DMS53 treated with DMSO at 0.1 percent for 48 hours (cell line): ENCODE results near the gene WNT3.
A peak's percentile ranks its signal among the peaks of the same experiment; 100 is the strongest.
"Not testable (repeated sequence)": the region's sequence is repeated elsewhere in the genome, so short reads cannot be mapped to it uniquely, and the experiment has no call there.

Source experiments
- DNase-seq: peaks from one replicate; lab custom pipeline; 2025; ENCODE audit not compliant: unreplicated experiment; lab: John Stamatoyannopoulos, UW

Gene WNT3

DNA sequence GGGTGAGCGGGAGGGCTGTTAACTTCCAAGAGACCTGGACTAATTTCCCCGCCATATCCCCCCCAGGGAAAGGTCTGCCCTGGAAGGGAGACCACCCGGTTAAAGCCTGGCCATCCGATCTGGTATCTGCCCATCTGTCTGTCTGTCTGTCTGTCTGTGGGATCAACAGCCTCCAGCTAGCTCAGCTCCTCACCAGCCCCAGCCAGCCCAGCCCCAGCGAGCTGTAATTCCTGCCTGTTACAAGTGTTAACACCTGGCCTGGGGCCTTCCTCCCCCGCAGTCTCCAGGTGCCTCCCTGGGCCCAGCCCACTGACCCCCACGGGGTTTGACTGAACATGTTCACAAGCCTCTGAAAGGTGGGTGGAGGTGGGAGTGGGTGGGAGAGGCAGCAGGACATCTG, 4.0 kb downstream of the WNT3 start:
- DNase-seq: no peak

DNA sequence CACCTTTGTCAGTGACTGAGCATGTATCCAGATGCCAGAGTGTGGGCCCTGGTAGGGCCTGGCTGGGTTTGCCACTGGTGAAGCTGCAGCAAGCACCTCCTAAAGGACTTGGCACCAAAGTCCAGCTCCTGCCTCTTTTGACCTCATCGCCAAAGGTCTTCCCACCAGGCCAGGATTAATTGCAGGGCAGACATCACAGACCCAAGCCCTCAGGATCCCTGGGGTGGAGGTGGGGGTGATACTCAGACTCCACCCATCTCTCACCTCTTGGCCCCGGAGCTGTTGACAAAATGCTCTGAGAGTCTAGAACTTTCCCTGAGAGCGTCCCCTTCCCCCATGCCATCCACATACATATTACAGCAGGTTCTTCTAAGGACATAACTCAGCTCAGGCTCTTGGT, 4.6 kb downstream of the WNT3 start:
- no peak for DNase-seq

DNA sequence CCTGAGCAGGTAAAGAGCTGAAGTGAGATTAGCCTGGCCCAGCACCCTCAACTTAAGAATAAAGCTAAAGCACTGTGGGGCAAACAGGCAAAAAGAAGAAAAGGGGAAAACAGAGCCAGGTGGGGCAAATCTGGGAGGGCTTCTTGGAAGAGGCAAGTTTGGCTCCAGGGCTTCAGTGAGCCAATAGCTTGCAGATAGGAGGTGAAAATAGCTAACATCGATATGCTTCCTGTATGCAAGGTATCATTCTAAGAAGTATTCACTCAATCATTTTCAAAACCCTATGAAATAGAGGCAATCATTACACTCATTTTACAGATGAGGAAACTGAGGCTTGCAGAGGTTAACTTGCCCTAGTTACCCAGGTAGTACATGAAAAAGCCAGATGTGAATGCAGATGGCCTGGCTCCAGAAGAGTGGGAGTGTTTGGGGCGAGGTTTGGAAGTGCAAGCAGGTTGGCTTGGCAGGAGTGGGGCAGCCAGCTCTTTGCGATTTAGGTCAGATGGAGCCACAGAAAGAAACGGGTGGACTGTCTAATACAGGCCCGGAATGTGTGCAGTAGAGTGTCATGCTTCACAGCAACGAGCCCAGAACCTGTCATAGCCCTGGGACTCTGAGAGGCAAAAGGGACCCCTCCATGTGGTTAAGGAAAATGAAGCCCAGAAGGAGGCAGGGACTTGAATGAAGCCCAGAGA, 5.7 kb downstream of the WNT3 start:
- no peak for DNase-seq

DNA sequence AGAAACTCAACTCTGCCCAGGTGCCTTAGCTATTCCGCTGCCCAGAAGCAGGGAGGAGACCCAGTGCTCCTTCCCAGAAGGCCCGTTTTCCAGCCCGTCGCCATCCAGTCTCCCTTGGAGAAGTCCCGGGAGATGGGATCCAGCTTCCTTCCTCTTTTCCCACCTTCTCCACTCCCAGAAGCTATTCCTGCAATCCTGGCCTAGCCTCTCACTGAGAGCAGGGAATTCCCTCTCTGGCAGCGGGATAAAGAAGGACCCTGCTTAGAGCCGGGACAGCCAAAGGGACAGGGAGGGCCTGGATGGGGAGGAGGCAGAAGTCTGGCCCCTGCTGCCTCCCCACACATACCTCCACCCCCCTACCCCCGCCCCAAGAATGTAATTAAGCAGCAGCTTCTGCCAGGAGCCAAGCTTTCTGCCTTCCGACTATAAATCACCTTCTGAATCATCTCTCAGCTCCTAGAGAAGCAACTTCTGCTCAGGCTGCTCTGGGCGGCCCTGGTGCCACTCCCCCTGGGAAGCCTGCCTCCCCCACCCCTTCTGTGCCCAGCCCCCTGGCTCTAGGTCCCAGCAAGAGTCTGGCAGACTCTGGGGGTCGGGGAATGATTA, 6.4 kb downstream of the WNT3 start:
- DNase-seq: no peak

DNA sequence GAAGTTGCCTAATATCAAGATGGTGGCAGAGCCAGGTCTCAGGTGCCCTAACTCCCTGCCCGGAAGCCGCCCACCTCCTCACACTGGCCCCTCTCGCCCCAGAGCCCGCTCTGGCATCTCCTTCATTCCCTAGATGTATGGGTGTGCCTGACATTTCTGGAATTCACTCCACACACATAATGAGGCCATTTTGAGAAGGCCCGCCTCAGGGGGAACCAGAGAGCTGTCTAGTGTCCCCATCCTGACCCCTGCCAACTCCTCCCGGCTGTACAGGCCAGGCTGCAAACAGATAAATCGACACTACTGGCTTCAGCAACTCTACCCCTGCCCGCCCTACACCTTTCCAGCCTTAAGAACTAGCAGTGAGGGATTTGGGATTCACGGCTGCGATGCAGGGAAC, 7.7 kb downstream of the WNT3 start:
- DNase-seq: no peak

DNA sequence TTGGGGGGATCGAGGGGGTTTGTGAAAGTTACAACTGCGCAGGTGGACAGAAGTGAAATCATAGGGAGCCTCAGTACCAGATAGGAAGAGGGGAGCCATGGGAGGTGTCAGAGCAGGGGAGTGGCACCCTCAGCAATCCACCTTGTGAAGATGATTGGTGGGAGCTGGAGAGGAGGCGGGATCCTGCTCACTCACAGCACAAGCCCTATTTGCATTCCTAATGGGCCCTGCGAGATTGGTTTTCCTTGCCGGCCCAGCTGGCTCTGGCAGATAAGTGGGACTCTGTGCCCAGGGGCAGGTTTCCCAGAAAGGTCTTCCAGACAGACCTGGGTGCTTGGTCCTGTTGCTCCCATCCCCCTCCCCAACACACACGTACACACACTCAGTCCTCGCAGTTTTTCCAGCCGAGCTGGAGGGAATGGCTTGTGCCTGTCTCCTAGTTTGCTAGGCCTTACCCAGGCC, 9.4 kb downstream of the WNT3 start:
- no peak for DNase-seq

DNA sequence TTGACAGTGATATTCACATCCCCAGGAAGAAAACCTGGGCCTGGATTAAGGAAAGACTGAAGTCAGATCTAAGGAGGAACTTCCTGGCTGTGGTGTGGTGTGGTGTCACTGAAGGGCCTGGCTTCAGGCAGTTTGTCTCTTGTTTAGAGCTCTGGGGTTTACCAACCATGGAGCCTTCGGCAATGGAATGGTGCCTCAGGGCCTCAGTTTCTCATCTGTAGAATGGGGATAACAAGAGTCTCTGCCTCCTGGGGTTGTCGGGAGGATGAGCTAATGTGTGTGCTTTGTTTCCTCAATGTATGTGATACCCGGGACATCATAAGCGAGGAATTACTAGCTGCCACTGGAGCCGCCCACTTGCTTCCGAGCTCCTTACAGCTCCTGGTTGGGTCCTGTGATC, 12.7 kb downstream of the WNT3 start:
- no peak for DNase-seq

DNA sequence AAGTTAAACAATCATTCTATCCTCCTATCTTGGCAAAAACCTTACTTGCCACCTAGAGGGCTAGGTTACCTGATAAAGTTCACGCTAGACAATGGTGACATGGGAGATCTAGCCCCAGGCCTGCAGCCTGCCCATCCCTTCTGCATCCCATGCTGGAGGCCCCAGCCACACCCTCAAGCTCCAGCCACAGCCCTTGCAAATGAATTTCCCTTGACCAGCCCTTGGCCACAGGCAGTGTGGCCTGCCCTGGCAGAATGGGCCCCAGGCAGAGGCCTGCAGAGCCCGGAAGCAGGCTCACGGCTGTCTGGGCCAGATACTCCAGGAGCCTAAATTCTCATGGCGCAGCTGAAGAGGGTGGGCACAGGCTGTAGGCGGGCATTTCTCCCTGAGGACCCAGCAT, 14.9 kb downstream of the WNT3 start:
- no peak for DNase-seq

DNA sequence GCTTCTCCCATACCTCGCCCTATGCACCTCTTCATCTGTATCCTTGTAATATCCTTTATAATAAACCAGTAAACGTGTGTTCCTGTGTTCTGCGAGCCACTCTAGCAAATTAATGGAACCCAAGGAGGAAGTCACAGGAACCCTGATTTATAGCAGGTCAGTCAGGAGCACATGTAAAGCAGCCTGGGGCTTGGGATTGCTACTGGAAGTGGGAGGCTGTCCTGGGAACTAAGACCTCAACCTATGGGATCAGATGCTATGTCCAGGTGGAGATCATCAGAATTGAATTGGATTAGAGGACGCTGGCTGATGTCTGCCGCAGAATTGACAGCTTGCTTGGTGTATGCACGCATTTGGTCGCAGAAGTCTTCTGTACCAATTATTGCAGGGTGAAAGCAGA, 15.7 kb downstream of the WNT3 start:
- no peak for DNase-seq

DNA sequence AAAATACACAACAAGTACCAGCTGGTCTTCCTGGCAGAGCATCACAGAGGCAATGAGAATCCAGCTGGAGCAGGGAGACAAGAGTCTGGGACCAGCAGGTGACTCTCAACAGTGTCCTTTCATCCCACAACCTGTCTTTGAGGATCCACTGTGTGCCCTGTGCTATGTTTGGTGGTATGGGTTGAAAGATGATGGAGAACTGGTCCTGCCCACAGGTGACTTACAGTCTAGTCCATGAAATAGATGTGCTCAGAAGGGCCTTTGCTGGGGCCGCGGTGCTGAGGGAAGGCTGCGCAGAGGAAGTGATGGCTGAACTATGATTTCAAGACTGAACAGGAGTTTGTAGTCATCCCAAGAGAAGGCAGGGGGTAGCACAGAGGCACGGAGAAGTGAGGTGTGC, 17.9 kb downstream of the WNT3 start:
- DNase-seq: no peak

DNA sequence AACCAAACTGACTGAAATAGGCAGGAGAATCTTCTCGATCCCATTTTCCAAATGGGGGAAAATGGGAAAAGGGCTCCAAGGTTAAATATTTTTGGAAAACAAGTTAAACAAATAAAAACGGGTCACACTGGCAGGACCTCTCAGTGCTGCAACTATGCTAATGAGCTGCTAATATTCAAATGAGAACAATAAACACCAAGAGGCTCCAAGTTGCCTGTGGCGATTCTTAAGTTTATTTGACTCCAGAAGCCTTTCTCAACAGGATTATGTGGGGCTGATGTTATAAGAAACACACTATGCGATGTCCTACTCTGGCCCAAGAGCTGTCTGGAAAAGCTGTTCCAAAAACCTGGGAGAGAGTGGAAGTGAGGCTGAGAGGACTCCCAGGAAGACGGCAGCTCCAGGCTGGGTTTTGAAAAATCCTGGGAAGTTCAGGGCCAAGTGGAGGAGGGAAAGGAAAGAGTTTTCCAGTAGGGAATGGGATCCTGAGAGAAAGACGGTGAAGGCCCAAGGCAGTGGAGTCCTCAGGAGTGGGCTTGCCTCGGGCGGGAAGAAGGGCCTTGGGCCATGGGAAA, 21.4 kb downstream of the WNT3 start:
- no peak for DNase-seq

DNA sequence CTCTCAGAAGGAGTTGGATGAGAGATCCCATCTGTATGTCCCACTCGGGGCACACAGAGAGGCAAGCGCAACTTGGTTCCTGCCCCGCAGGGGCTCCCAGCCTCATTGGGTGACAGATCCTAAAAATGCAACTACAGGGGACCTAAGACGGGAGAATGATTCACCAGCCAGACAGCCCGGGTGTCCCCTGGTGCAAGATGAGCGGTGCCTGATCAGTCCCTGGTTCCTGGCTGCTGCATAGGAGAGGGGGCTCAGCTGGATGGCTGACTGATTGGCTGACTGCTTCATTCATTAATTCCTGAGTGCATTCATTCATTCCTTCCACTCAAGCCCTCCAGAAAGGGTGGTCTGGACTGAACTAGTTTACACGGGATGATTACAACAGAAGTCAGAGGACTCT, 22.0 kb downstream of the WNT3 start:
- DNase-seq: no peak

DNA sequence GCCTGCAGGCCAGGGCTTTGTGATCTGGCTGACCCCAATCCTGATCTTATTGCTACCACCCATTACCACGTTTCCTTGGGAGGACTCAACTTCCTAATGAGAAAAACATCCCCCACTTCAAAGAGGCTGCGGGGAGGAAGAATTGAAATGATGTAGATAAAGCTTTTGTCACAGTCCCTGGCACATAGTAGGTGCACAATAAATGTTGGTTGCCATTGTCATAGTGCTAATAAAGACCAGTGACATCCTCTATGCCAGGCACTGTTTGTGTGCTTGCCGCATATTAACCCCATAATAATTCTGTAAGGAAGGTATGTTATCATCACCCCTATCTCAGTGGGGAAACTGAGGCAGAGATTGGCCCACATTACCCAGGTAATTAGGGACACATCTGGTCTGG, 22.4 kb downstream of the WNT3 start:
- DNase-seq: no peak

DNA sequence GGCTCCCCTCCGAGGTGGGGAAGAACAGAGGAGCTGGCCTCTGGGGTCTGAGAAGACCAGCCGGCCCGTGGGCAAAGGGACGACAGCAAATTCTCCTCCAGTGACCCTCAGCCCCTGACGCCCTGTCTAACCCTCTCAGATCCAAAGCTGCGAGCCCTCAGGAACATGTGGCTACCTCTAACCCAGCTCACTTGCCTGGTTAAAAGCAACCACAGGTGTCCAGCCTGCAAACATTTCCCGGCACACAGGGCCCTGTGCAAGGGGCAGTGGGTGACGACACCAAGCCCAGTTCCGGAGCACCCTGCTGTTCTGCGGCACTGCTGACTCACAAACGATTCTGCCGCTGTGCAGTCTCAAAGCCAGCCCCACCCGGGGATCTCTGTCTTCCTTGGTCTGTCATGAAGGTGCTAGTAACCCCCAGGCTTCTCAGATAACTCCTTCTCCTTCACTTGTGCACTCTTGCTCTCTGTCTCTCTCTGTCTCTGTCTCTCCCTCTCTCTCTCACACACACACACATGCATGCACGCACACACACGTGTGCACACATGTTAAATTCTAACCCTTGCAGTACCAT, 23.0 kb downstream of the WNT3 start:
- DNase-seq: peak; percentile 11

DNA sequence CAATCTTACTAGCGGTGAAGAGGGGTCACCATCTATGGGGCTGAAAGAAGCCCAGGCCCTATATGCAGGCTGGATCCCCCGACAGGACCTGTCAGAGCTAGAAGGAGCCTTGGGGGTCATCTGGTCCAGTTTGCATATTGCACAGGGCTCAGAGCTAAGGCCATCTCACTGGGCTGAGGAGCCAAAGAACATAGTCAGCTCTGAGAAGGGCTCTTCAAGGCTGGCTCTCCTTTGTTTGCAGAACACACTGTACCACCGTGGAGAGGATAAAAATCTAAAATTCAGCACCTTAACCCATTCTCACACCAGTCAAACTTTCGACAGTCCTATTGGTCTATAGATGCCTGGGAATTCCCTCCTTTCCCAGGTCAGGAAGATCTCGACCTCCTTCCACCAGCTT, 24.2 kb downstream of the WNT3 start:
- DNase-seq: no peak

DNA sequence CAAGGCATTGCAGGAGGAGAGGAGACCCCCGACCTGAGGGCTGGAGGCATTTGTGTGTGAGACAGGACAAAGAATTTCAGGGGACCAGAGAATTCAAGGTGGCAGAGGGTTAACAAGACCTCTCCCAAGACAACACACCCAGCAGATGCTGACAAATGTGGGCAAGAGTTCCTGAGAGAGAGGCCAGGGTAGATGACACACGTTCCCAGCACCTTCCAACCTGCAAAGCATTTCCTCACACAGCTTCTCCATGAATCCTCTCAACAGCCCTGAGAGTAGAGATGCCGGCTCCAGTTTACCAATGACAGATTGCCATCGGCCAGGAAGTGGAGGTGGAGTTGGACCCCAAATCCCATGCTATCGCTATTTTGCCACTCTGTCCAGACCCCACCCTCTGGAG, 25.0 kb downstream of the WNT3 start:
- DNase-seq: no peak

DNA sequence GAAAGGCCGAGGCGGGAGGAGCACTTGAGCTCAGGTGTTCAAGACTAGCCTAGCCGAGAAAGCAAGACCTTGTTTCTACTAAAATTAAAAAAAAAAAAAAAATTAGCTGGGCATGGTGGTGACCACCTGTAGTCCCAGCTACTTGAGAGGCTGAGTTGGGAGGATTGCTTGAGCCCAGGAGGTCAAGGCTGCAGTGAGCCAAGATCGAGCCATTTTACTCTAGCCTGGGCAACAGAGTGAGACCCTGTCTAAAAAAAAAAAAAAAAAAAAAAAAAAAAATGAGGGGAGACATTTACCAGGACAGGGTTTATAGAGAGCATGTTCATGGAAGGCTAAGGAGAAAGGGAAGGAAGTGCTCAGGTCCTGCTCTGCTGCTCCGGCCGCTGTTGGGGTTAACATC, 25.5 kb downstream of the WNT3 start:
- DNase-seq: not testable (repeated sequence)

DNA sequence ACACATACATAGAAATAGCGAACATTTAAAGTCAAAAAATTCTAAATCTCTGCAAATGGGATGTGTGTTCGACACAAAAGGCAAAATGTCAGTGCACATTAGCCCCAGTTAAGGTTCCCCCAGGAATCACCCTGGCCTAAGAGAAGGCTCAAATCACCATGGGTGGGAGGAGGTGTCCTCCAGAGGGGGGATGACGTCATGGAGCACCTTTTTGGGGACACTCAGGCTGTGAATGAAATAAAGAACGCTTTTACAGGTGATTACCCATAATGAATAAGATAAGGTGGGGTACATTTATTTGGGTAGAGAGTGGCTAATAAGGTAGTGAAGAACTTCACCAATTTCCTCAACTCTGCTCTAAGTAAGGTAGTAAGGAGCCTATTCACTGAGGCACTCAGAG, 26.4 kb downstream of the WNT3 start:
- no peak for DNase-seq

DNA sequence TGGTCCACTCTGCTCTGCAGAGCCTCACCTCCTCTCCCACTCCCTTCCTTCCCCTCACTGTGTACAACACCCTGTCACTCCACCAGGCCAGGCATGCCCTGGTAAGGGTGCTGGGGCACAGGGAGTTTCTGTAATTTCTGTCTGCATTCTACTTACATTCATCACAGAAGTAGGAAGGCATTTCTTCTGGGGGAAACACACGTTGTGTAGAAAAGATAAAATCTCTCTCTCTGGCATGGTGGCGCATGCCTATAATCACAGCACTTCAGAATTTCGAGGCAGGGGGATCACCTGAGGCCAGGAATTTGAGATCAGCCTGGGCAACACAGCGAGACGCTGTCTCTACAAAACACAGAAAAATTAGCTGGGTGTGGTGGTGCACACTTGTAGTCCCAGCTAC, 27.0 kb downstream of the WNT3 start:
- DNase-seq: no peak

DNA sequence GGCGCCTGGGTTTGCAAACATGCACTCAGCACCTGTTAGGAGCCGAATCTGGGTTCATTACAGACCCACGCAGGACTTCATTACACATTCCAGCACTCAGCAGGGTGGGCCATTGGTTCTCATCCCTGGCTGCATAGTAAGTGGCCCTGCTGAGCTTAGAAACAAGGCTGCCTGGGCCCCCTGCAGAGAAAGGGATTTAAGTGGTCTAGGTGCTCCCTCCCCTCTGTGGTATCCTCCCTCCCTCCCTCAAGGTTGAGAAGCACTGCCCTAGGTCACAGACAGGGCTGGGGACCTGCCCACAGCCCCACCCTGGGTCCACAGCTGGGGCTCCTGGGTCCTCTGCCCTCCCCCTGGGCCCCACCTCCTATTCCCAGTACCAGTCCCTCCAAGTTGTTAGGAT, 28.3 kb downstream of the WNT3 start:
- no peak for DNase-seq

DNA sequence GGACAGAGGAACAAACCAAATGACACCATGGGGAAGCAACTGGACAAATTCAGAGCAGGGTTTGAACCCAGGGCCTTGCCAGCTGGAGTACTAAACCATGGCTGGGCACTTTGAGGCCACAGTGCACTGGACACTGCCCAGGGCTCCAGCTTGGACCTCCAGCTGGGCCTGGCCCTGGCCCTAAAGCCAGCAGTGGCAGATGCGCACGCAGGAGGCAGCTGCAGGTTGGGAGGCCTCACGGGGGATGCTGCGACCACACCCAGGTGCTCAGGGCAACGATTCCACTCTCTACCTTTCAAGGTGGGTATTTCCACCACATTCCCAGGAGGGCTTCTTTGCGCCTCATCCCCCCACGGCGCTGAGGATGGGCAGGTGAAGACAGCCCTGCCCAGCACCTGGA, 28.9 kb downstream of the WNT3 start:
- DNase-seq: no peak

DNA sequence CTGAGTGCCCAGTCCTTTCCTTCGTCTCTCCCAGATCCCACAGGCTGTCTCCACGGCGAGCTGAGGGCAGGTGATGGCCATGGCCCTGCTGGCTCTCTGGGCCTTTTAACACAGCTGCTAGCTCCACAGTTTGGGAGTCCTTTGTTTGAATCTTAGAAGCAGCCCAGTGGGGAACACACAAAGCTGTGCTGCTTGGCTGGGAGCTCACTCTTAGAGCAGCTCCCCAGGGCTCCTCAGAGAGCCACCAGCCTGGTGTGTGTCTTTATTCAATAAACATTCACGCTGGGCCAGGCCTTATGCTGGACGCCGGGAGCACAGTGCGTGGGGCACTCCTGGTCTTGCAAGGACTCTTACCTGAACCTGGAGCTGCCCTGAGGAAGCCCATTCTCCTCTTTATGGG, 29.7 kb downstream of the WNT3 start:
- DNase-seq: no peak
